NCI-H748 (cell line): ENCODE measurements around the gene ACE2.

Experiments used
- DNase-seq: peaks from one replicate; lab custom pipeline; 2025; ENCODE audit not compliant: unreplicated experiment; lab: John Stamatoyannopoulos, UW

Gene ACE2

DNA sequence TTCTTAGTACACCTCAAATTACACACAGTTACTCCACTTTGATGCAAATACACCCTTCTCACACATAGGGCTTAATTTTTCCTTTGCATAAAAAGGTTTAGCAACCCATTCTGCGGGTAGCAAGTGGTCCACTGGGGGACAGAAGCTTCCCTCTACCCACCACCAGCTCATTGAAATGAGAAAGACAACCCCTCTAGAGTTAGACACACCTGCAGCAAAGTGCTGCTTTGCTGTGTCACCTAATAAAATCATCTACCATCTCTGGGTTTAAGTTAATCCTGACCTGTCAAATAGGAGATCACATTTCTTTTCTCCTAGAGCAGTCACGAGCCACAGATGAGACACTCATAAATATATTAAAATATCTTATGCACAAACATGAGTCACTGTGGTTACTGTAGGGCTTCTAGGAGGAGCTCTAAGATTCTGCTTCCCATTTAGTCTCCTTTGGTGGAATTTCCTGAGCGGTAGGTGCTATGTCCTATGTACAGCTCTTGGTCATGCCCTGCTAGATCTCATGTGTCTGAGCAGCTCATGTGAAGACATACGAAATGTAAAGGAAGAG is 88.3 kb downstream of the ACE2 start:
- no peak for DNase-seq

DNA sequence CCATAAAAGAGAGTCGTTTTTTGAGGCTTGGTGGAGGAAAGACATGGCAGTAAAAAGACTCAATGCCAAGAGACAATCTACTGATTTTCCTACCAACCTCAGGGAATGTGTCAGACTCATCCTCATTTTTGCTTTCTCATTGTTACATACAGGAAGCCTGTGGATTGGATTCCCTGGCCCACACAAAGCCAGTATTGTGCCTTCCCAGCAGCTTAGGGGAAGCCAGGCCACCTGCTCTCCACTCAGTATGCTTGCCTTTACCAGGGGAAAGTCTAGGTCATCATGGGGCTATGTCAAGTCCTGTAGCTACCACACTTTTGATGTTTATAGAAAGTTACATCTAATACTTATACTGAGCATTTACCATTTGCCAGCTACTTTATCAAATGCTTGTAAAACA is 89.2 kb downstream of the ACE2 start:
- DNase-seq, result peak; percentile 5
